Liver (tissue), 9 donors: ENCODE data around the gene CEACAM1. TPM values are rescaled to one million over a fixed set of nuclear protein-coding genes. Genes with fewer than 3 reads are reported as not detected.

Experiments used
- DNase-seq: peaks from one replicate; pipeline ENCODE4 v3.0.0-alpha.2; 2017; ENCODE audit warnings: low spot score
- H3K27ac ChIP-seq, 2 donors: one replicate each; pipeline ENCODE4 v1.7.0; 2013; ENCODE audit warnings: inconsistent platforms in 2 of 2, low read length in 2 of 2, control low read depth in 1 of 2, low read depth in 1 of 2, mild to moderate bottlenecking in 1 of 2
- H3K27me3 ChIP-seq, 4 donors: one replicate each; pipeline versions ENCODE4 v1.6.1 to v1.7.0; 2013; ENCODE audit warnings: low read length in 3 of 4, inconsistent platforms in 1 of 4, mild to moderate bottlenecking in 1 of 4, moderate library complexity in 1 of 4; ENCODE audit not compliant: control insufficient read depth in 4 of 4, insufficient read depth in 4 of 4
- H3K36me3 ChIP-seq, 4 donors: one replicate each; pipeline versions ENCODE4 v1.6.1 to v1.7.0; 2013; ENCODE audit warnings: low read length in 3 of 4, mild to moderate bottlenecking in 3 of 4, low read depth in 1 of 4, moderate library complexity in 1 of 4; ENCODE audit not compliant: control insufficient read depth in 4 of 4, insufficient read depth in 3 of 4
- H3K4me1 ChIP-seq, 4 donors: one replicate each; pipeline versions ENCODE4 v1.6.1 to v1.7.0; 2013; ENCODE audit warnings: low read length in 3 of 4, mild to moderate bottlenecking in 3 of 4, moderate library complexity in 1 of 4; ENCODE audit not compliant: control insufficient read depth in 4 of 4, insufficient read depth in 4 of 4
- H3K4me3 ChIP-seq, 3 donors: one replicate each; pipeline versions ENCODE4 v1.6.1 to v1.7.0; 2013; ENCODE audit warnings: low read length in 3 of 3, control low read depth in 1 of 3, low read depth in 1 of 3, mild to moderate bottlenecking in 1 of 3
- H3K9ac ChIP-seq, 2 donors: one replicate each; pipeline ENCODE4 v1.7.0; 2013; ENCODE audit warnings: low read length in 2 of 2, mild to moderate bottlenecking in 2 of 2, moderate library complexity in 2 of 2, control low read depth in 1 of 2, low read depth in 1 of 2
- H3K9me3 ChIP-seq, 4 donors: one replicate each; pipeline versions ENCODE4 v1.6.1 to v1.7.0; 2013; ENCODE audit warnings: low read length in 3 of 4; ENCODE audit not compliant: control insufficient read depth in 4 of 4
- CTCF ChIP-seq: fragments of 150-350 bp; IDR thresholded peaks from 2 replicates; pipeline ENCODE4 v1.5.1; 2017; ENCODE audit warnings: improper control_type of control experiment, low read depth, low read length; ENCODE audit not compliant: missing input control
- EGR1 ChIP-seq, 2 donors: IDR thresholded peaks; 2 replicates each; pipeline ENCODE4 v1.6.1; 2016 to 2018; ENCODE audit warnings: antibody characterized with exemption in 2 of 2, low read depth in 2 of 2
- FOXA1 ChIP-seq: IDR thresholded peaks from 2 replicates; pipeline ENCODE4 v1.6.1; 2016; ENCODE audit warnings: antibody characterized with exemption
- GABPA ChIP-seq, 2 donors: IDR thresholded peaks in 1 of 2; conservative IDR thresholded peaks in 1 of 2; 2 replicates each; pipeline ENCODE4 v1.6.1; 2016; ENCODE audit warnings: antibody characterized with exemption in 2 of 2, mild to moderate bottlenecking in 1 of 2, moderate library complexity in 1 of 2
- HNF4A ChIP-seq, 2 donors: conservative IDR thresholded peaks; 2 replicates each; pipeline ENCODE4 v1.6.1; 2016; ENCODE audit warnings: antibody characterized with exemption in 2 of 2, mild to moderate bottlenecking in 2 of 2
- HNF4G ChIP-seq: IDR thresholded peaks from 2 replicates; pipeline ENCODE4 v1.6.1; 2016; ENCODE audit warnings: antibody characterized with exemption
- MAX ChIP-seq: IDR thresholded peaks from 2 replicates; pipeline ENCODE4 v1.6.1; 2016; ENCODE audit warnings: antibody characterized with exemption
- NR2F2 ChIP-seq: IDR thresholded peaks from 2 replicates; pipeline ENCODE4 v1.6.1; 2016; ENCODE audit warnings: antibody characterized with exemption
- RAD21 ChIP-seq, 2 donors: IDR thresholded peaks; 2 replicates each; pipeline ENCODE4 v1.6.1; 2016; ENCODE audit warnings: antibody characterized with exemption in 2 of 2, mild to moderate bottlenecking in 2 of 2
- REST ChIP-seq: IDR thresholded peaks from 2 replicates; pipeline ENCODE4 v1.6.1; 2016; ENCODE audit warnings: antibody characterized with exemption, mild to moderate bottlenecking
- RXRA ChIP-seq, 2 donors: IDR thresholded peaks; 2 replicates each; pipeline ENCODE4 v1.6.1; 2017 to 2018; ENCODE audit warnings: antibody characterized with exemption in 2 of 2, mild to moderate bottlenecking in 1 of 2
- TAF1 ChIP-seq: conservative IDR thresholded peaks from 2 replicates; pipeline ENCODE4 v1.6.1; 2016; ENCODE audit warnings: antibody characterized with exemption, mild to moderate bottlenecking
- WGBS: extraction: QIAGEN DNeasy Blood & Tissue Kit; methylation state at CpG from one replicate; pipeline ENCODE4 v1.1.7; 2013; 5-methylcytosine and 5-hydroxymethylcytosine counted together
- polyA plus RNA-seq, 2 donors: library from polyadenylated mRNA; stranded (reverse) in 1 of 2; unstranded in 1 of 2; fragments of 200-250 nt in 1 of 2; fragments of >200 nt in 1 of 2; fragmentation: Nextera tagmentation in 1 of 2; extraction: Ambion mirVana in 1 of 2; gene quantifications; one replicate each; pipeline versions ENCODE4 v1.2.1 to v1.2.3, GENCODE V29; 2013 to 2015
- total RNA-seq, 2 donors: library from RNA; depleted of rRNA; stranded (reverse); fragments of >200 nt; gene quantifications; one replicate each; pipeline ENCODE4 v1.2.3, GENCODE V29; 2014
- TF ChIP-seq, protein P1 (sequence below): IDR thresholded peaks from 2 replicates; pipeline ENCODE4 v1.6.1; 2016; ENCODE audit warnings: antibody characterized with exemption
- TF ChIP-seq, protein P2 (sequence below): IDR thresholded peaks from 2 replicates; pipeline ENCODE4 v1.6.1; 2016; ENCODE audit warnings: antibody characterized with exemption
- donor health status: healthy.
- donor health status: healthy.
- donor health status: healthy.
- donor health status: healthy.
- donor health status: healthy.

The CEACAM1 gene
- total and polyA plus RNA-seq, 4 donors: 8.3 to 36.7 (median 26.8) TPM

GRCh38 chr19:42521346-42522030 lies 6.8 kb downstream of the CEACAM1 start:
- WGBS: 90% methylated on average over 6 of the region's 6 CpGs
- H3K36me3 ChIP-seq: peaks cover 5 to 34% (median 28%) of the 10 kb centered on the region in 4 donors
- no peak overlapping the region for H3K4me3 ChIP-seq
- H3K4me1 ChIP-seq: peaks cover 0 to 20% (median 9%) of the 10 kb centered on the region in 4 donors
- no peaks in the 10 kb centered on the region for H3K27me3 ChIP-seq
- no peaks in the 10 kb centered on the region for H3K9me3 ChIP-seq
- H3K27ac ChIP-seq: no peak overlapping the region
- no peak for DNase-seq
- TF ChIP-seq EGR1 (IDR thresholded peaks at IDR 0.05; ENCODE audit: low read depth in 2 of 2) (no peak), FOXA1 (no peak), CTCF (no peak), HNF4A (conservative IDR thresholded peaks at IDR 0.05) (no peak), HNF4G (no peak)
- TF ChIP-seq, protein P1, sequence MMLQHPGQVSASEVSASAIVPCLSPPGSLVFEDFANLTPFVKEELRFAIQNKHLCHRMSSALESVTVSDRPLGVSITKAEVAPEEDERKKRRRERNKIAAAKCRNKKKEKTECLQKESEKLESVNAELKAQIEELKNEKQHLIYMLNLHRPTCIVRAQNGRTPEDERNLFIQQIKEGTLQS: no peak
- H3K9ac ChIP-seq: no peak overlapping the region

DNA sequence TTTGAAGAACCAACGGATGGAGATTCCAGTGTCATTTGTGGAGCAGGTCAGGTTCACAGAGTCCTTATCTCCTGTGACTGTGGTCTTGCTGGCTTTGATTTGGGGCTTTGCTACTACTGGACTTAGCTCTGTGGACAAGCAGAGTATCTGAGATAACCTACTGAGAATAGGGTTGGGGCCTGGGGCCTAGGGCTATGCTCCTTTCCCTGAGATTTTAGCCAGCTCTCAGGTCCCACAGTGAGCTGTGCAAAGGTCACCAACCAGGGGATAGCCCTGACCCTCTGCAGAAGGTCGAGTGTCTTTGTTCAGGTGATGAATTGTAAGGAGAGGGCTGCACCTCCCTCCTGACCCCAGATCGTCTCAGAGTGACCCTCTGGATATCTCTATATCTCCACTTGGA lies 9.2 kb downstream of the CEACAM1 start:
- TF ChIP-seq RAD21 (IDR thresholded peaks at IDR 0.05): no peak
- no peak for TF ChIP-seq HNF4A (conservative IDR thresholded peaks at IDR 0.05)
- no peak for TF ChIP-seq CTCF
- TF ChIP-seq HNF4G: no peak
- no peak for TF ChIP-seq RXRA (IDR thresholded peaks at IDR 0.05)
- TF ChIP-seq FOXA1: no peak
- TF ChIP-seq EGR1 (IDR thresholded peaks at IDR 0.05; ENCODE audit: low read depth in 2 of 2): no peak
- no peak for TF ChIP-seq MAX
- TF ChIP-seq, protein P2, sequence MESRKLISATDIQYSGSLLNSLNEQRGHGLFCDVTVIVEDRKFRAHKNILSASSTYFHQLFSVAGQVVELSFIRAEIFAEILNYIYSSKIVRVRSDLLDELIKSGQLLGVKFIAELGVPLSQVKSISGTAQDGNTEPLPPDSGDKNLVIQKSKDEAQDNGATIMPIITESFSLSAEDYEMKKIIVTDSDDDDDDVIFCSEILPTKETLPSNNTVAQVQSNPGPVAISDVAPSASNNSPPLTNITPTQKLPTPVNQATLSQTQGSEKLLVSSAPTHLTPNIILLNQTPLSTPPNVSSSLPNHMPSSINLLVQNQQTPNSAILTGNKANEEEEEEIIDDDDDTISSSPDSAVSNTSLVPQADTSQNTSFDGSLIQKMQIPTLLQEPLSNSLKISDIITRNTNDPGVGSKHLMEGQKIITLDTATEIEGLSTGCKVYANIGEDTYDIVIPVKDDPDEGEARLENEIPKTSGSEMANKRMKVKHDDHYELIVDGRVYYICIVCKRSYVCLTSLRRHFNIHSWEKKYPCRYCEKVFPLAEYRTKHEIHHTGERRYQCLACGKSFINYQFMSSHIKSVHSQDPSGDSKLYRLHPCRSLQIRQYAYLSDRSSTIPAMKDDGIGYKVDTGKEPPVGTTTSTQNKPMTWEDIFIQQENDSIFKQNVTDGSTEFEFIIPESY: no peak
- TF ChIP-seq TAF1: no peak
- no peak for TF ChIP-seq GABPA (IDR thresholded peaks at IDR 0.05 in 1 of 2, conservative IDR thresholded peaks at IDR 0.05 in 1 of 2)
- no peak for TF ChIP-seq REST
- TF ChIP-seq NR2F2: no peak
- Histone ChIP-seq H3K36me3 (peaks cover 3 to 49% (median 32%) of the 10 kb centered on the region in 4 donors), H3K27me3 (no peaks in the 10 kb centered on the region), H3K9ac (no peak overlapping the region), H3K27ac (no peak overlapping the region), H3K4me3 (no peak overlapping the region), H3K9me3 (no peaks in the 10 kb centered on the region), H3K4me1 (peaks cover 0 to 2% (median 0%) of the 10 kb centered on the region in 4 donors)
- 75% methylated on average over 3 of the region's 3 CpGs for WGBS
- no peak for DNase-seq
